ENCODE measurements around the gene SNTB2.
"Not testable (repeated sequence)": the region's sequence is repeated elsewhere in the genome, so short reads cannot be mapped to it uniquely, and the experiment has no call there.

Gene SNTB2

GRCh38 chr16:69294051-69294450 is 107.1 kb downstream of the SNTB2 start:
- no peak for DNase-seq

GRCh38 chr16:69296771-69297170 is 109.8 kb downstream of the SNTB2 start:
- not testable (repeated sequence) for DNase-seq

GRCh38 chr16:69298261-69298660 is 111.3 kb downstream of the SNTB2 start:
- no peak for DNase-seq

GRCh38 chr16:69301187-69301586 is 114.2 kb downstream of the SNTB2 start:
- no peak for DNase-seq

GRCh38 chr16:69301861-69302260 is 114.9 kb downstream of the SNTB2 start:
- DNase-seq = no peak

GRCh38 chr16:69302301-69302700 is 115.3 kb downstream of the SNTB2 start:
- DNase-seq = no peak

GRCh38 chr16:69306031-69306430 is 119.1 kb downstream of the SNTB2 start:
- DNase-seq = no peak

GRCh38 chr16:69307091-69307490 is 120.1 kb downstream of the SNTB2 start:
- DNase-seq = no peak

GRCh38 chr16:69307856-69308255 is 120.9 kb downstream of the SNTB2 start:
- DNase-seq = no peak

GRCh38 chr16:69309316-69309715 is 122.4 kb downstream of the SNTB2 start:
- no peak for DNase-seq

GRCh38 chr16:69310653-69311532 is 123.9 kb downstream of the SNTB2 start, which contains the start of gene VPS4A:
Gene VPS4A, plus strand, starts transcription at chr16:69311350. Its CDS starts 162 bp downstream, at chr16:69311512.
- DNase-seq = peak; percentile 99

- no peak for DNase-seq
Observed at GRCh38 chr16:69311533-69312387, 124.8 kb downstream of the SNTB2 start.

- DNase-seq = no peak
Observed at GRCh38 chr16:69313469-69313868, 126.5 kb downstream of the SNTB2 start.

GRCh38 chr16:69314534-69314933 is 127.6 kb downstream of the SNTB2 start:
- no peak for DNase-seq

GRCh38 chr16:69315486-69316311 is 128.7 kb downstream of the SNTB2 start:
- no peak for DNase-seq

GRCh38 chr16:69316595-69317034 is 129.7 kb downstream of the SNTB2 start:
- DNase-seq = no peak

- DNase-seq = no peak
Observed at GRCh38 chr16:69318177-69318910, 131.4 kb downstream of the SNTB2 start.

- DNase-seq = no peak
Observed at GRCh38 chr16:69318911-69319289, 131.9 kb downstream of the SNTB2 start.

- no peak for DNase-seq
Observed at GRCh38 chr16:69319381-69319780, 132.4 kb downstream of the SNTB2 start.

- DNase-seq = no peak
Observed at GRCh38 chr16:69319826-69320739, 133.1 kb downstream of the SNTB2 start.

GRCh38 chr16:69320740-69321073 is 133.7 kb downstream of the SNTB2 start:
- no peak for DNase-seq
